ENCODE measurements around the gene UBA1.

GRCh38 chrX:47146936-47147859 is 46.4 kb upstream of the UBA1 start:
- TF ChIP-seq CTCF (IDR thresholded peaks at IDR 0.05) (no peak), RFX5 (IDR thresholded peaks at IDR 0.05) (no peak), POLR2A (IDR thresholded peaks at IDR 0.05; ENCODE audit: low read length) (no peak), PHF8 (IDR thresholded peaks at IDR 0.05; ENCODE audit: borderline replicate concordance, low read depth) (no peak), JUNB (IDR thresholded peaks at IDR 0.05) (no peak), NR3C1 (IDR thresholded peaks at IDR 0.05) (no peak), FOSL2 (IDR thresholded peaks at IDR 0.05) (no peak), FOSL2 (CRISPR knock-in tag; IDR thresholded peaks at IDR 0.05) (no peak), MAFK (IDR thresholded peaks at IDR 0.05; ENCODE audit: partially characterized antibody) (no peak), SREBF2 (IDR thresholded peaks at IDR 0.05) (no peak), KDM1A (IDR thresholded peaks at IDR 0.05; ENCODE audit: low read depth) (no peak), EP300 (IDR thresholded peaks at IDR 0.05) (no peak)
- TF ChIP-seq, protein P1, sequence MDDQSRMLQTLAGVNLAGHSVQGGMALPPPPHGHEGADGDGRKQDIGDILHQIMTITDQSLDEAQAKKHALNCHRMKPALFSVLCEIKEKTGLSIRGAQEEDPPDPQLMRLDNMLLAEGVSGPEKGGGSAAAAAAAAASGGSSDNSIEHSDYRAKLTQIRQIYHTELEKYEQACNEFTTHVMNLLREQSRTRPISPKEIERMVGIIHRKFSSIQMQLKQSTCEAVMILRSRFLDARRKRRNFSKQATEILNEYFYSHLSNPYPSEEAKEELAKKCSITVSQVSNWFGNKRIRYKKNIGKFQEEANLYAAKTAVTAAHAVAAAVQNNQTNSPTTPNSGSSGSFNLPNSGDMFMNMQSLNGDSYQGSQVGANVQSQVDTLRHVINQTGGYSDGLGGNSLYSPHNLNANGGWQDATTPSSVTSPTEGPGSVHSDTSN (IDR thresholded peaks at IDR 0.05): no peak

Measured in A549 (cell line).